PFSK-1 (cell line): Measurements from ENCODE around the gene MAP4K4.

ENCODE experiments used
- POLR2AphosphoS5 ChIP-seq: IDR thresholded peaks from 2 replicates; pipeline ENCODE4 v1.6.1; 2012; ENCODE audit warnings: low read depth, mild to moderate bottlenecking, control low read depth, low read length, moderate library complexity
- REST ChIP-seq, 2 experiments: IDR thresholded peaks; 2 replicates each; pipeline versions ENCODE4 v1.6.1 to v1.8.0; 2011 to 2012; ENCODE audit warnings: low read depth in 2 of 2, low read length in 2 of 2, control low read depth in 1 of 2, inconsistent platforms in 1 of 2, mild to moderate bottlenecking in 1 of 2, moderate library complexity in 1 of 2; ENCODE audit not compliant: insufficient read depth in 1 of 2

DNA sequence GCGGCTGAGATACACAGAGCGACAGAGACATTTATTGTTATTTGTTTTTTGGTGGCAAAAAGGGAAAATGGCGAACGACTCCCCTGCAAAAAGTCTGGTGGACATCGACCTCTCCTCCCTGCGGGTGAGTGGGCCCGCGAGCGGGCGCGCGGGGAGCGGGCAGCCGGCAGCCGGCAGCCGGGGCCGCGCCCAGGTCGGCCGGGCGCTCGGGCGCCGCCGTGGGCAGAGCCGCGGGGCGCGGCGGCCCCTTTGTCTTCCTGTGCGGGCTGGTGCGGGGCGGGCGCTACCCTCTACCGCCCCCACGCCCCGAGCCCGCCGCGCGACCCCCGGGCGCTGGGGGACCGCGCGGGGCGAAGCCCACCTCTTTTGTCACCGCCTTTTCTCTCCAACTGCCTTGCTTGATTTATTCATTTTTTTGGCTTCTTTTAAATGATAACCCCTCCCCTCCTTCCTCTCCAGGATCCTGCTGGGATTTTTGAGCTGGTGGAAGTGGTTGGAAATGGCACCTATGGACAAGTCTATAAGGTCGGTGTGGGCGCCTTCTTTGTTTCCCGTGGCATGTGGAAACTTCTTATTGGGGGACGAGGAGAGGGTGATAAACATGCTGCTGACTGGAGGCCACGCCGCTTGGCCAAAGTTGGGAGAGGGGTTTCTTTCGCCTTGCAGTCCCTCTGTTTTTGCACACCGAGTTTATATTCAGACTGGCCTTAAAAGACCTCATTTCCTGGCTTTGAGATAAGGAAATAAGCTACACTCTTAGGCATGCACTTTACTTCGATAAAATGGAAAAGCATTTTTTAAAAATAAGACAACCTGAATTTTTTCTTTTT lies 722 bp downstream of the MAP4K4 start:
- TF ChIP-seq POLR2AphosphoS5 (no peak), REST (IDR thresholded peaks at IDR 0.05; ENCODE audit: insufficient read depth in 1 of 2, low read depth in 2 of 2, low read length in 2 of 2) (no peak)
